Mesodermal cell (in vitro differentiated cells): ENCODE measurements around the gene SDR9C7.
"Not testable (repeated sequence)": the region's sequence is repeated elsewhere in the genome, so short reads cannot be mapped to it uniquely, and the experiment has no call there.

ENCODE experiments used
- H3K27ac ChIP-seq: 2 replicates; pipeline ENCODE4 v1.7.0; 2013; ENCODE audit warnings: mild to moderate bottlenecking, low read depth, low read length, moderate library complexity; ENCODE audit not compliant: severe bottlenecking
- H3K36me3 ChIP-seq: 2 replicates; pipeline ENCODE4 v1.7.1; 2013; ENCODE audit warnings: mild to moderate bottlenecking, low read length, moderate library complexity; ENCODE audit not compliant: control insufficient read depth, insufficient read depth
- H3K4me1 ChIP-seq: one replicate; pipeline ENCODE4 v1.7.1; 2013; ENCODE audit warnings: mild to moderate bottlenecking, low read length; ENCODE audit not compliant: insufficient read depth, control insufficient read depth, poor library complexity, severe bottlenecking
- H3K4me3 ChIP-seq: 2 replicates; pipeline ENCODE4 v1.7.0; 2013; ENCODE audit warnings: low read length, control low read depth, mild to moderate bottlenecking; ENCODE audit not compliant: insufficient read depth, poor library complexity, severe bottlenecking; ENCODE audit errors: extremely low read depth
- H3K9me3 ChIP-seq: 2 replicates; pipeline ENCODE4 v1.7.1; 2013; ENCODE audit warnings: mild to moderate bottlenecking, low read length, moderate library complexity; ENCODE audit not compliant: control insufficient read depth
- WGBS, 2 experiments: methylation state at CpG; one replicate each; pipeline ENCODE4 v1.1.5; 2013; ENCODE audit warnings: missing lambda C conversion rate in 2 of 2; ENCODE audit not compliant: insufficient coverage in 2 of 2; 5-methylcytosine and 5-hydroxymethylcytosine counted together

Gene SDR9C7

DNA sequence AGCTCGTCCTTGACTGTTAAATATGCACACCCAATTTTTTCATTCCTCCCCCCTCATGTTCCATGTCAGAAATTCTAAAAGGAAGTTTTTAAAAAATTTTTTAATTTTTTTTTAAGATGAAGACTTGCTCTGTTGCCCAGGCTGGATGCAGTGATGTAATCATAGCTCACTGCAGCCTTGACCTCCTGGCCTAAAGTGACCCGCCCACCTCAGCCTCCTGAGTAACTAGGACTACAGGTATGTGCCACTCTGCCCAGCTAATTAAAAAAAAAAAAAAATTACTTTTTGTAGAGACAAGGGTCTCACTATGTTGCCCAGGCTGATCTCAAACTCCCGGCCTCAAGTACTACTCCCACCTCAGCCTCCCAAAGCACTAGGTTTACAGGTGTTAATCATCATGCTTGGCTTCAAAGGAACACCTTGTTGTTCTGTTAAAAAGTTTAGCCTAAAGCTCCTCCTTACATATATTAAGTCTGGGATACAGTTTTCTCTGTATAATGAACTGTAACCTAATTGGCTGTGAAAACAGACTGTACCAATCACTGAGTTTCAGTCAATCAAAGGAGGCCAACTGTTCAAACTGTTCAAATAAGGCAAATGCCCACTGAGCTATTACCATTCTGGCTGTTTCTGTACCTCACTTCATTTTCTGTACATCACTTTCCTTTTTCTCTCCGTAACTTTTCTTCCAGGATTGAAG, 17.8 kb downstream of the SDR9C7 start:
- no peaks in the 10 kb centered on the region for H3K9me3 ChIP-seq
- WGBS, 2 experiments, result 90 to 94% methylated on average over 1 to 2 of the region's 4 CpGs
- H3K4me1 ChIP-seq, result no peaks in the 10 kb centered on the region
- H3K4me3 ChIP-seq, result no peak overlapping the region
- no peak overlapping the region for H3K27ac ChIP-seq
- no peaks in the 10 kb centered on the region for H3K36me3 ChIP-seq

DNA sequence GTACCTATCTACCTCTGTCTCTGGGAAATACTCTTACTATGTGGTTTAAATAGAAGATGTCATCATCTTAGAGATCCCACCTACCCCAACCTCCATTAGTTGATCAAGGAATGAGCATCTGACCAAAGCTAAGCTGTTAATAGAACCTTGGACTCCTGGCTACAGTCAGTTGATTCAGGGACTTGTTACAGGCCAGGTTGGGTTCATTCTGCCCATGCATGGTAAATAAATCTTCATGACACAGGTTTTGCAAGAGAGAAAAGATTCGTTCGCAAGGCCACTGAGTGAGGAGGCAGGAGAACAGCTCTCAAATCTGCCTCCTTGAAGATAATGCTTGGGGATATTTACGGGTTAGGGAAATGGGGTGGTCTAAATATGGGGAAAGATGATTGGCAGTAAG, 19.5 kb downstream of the SDR9C7 start:
- Histone ChIP-seq H3K4me1 (no peaks in the 10 kb centered on the region), H3K9me3 (peaks cover 8% of the 10 kb centered on the region), H3K4me3 (no peak overlapping the region), H3K27ac (no peak overlapping the region), H3K36me3 (no peaks in the 10 kb centered on the region)
- WGBS, 2 experiments, result 93% methylated on average over 2 to 3 of the region's 3 CpGs

DNA sequence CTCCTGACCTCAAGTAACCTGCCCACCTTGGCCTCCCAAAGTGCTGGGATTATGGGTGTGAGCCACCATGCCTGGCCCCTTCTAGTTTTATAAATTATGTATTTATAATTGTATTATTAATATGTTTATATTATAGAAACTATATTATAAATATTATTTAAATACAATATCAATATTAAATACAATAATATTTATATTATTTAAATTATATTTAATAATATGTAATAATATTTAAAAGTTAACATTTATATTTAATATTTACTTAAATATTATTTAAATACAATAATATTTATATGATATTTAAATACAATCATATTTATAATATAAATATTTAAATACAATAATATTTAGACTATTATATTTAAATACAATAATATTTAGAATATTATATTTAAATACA, 20.0 kb downstream of the SDR9C7 start:
- Histone ChIP-seq H3K27ac (no peak overlapping the region), H3K4me3 (no peak overlapping the region), H3K4me1 (no peaks in the 10 kb centered on the region)

DNA sequence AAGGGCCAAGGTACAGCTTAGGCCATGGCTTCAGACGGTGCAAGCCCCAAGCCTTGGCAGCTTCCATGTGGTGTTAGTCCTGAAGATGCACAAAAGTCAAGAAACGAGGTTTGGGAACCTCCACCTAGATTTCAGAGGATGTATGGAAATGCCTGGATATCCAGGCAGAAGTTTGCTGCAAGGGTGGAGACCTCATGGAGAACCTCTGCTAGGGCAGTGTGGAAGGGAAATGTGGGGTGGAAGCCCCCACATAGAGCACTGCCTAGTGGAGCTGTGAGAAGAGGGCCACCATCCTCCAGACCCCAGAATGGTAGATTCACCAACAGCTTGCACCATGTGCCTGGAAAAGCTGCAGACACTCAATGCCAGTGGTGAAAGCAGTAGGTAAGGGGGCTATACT, 24.8 kb downstream of the SDR9C7 start:
- H3K9me3 ChIP-seq, result peaks cover 17% of the 10 kb centered on the region
- H3K4me3 ChIP-seq, H3K4me1 ChIP-seq, H3K36me3 ChIP-seq, H3K27ac ChIP-seq: not testable (repeated sequence)
- 52 to 57% methylated on average over 1 to 2 of the region's 2 CpGs for WGBS, 2 experiments

More for the DNA sequence above, 20.0 kb downstream of the SDR9C7 start:
- Histone ChIP-seq H3K9me3 (peaks cover 13% of the 10 kb centered on the region), H3K36me3 (no peaks in the 10 kb centered on the region)

DNA sequence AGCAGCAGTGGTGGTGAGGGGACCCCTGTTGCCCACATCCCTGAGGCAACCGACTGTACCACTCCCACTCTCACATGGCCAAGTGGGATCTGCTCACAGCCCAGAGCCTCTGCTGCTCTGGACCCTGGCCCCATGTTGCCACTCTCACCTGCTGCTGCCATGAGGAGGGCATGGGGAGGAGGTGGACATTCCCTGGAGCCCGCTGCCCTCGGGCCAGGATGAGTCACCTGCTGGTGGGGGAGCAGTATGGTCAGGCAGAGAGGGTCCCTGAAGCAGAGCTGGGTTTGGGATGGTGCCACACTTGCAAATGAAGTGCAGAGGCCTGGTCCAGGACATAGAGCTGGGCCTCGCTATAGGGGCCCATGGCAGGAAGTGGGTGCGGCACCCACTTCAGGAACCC, 26.1 kb downstream of the SDR9C7 start:
- H3K36me3 ChIP-seq, result no peaks in the 10 kb centered on the region
- H3K27ac ChIP-seq, result no peak overlapping the region
- H3K9me3 ChIP-seq, result peaks cover 20% of the 10 kb centered on the region
- H3K4me1 ChIP-seq, result no peaks in the 10 kb centered on the region
- WGBS, 2 experiments, result 87 to 88% methylated on average over 4 to 5 of the region's 5 CpGs
- H3K4me3 ChIP-seq, result no peak overlapping the region

DNA sequence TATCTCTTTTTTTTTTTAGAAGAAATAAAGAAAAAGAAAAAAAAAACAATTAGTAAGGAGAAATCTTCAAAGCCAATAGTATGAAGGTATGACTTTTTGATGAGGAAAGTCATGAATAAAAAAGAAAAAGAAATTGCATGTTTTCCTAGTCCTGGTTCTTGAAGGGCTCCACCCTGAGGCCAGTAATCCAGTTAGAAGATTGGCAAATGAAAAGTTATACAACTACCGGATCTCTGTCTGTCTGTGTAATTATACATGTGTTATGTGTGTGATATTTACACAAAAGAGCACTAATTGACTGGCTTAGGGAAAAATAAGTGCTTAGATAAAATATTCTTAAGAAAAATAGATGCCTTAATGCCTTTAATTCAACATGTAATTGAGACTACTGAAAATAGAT, 28.4 kb downstream of the SDR9C7 start:
- WGBS, 2 experiments, result no CpG with 5 or more reads among the region's 1 CpG

DNA sequence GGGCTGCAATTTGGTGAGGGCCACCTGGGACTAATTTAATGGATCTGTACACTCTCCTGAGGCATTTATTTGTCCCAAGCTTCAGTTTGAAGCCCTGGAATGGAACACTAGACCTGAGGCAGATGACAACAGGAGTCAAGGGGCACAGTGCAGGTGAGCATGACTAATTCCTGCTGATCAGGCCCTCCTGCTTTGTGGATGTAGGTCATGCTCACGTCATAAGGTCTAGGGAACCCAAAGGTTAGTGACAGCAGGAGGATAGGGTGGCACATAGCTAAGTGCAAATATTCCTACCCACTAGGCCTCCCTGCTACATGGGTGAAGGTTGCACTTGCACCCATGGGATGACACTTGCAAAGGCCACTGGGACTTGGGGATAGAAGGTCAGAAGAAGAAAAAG, 30.8 kb downstream of the SDR9C7 start:
- peaks cover 8% of the 10 kb centered on the region for H3K9me3 ChIP-seq
- H3K36me3 ChIP-seq, result no peaks in the 10 kb centered on the region
- H3K4me3 ChIP-seq, result no peak overlapping the region
- WGBS, 2 experiments, result 20 to 80% methylated on average over 1 of the region's 1 CpG
- no peaks in the 10 kb centered on the region for H3K4me1 ChIP-seq
- H3K27ac ChIP-seq, result no peak overlapping the region

More for the DNA sequence above, 28.4 kb downstream of the SDR9C7 start:
- no peaks in the 10 kb centered on the region for H3K36me3 ChIP-seq
- no peaks in the 10 kb centered on the region for H3K4me1 ChIP-seq
- H3K4me3 ChIP-seq, result no peak overlapping the region
- H3K27ac ChIP-seq, result no peak overlapping the region
- peaks cover 23% of the 10 kb centered on the region for H3K9me3 ChIP-seq

DNA sequence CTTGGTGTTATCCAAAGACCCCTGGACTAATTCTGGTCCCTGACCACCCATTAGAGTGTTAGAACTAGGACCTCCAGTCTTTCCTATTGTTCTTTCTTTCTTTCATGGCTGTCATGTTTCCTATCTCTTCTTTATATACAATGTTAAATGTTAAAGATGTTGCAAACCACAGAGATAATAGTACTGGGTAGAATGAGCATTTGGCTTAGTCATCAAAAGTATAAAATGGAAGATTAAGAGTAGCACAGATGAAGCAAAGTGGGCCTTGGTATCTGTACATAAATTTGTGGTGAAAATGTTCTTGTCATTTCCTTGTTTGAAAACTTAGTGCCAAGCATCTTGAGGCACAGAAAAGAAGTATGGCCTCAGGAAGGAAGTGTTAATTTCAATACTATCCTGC, 32.9 kb downstream of the SDR9C7 start:
- not testable (repeated sequence) for H3K4me3 ChIP-seq, H3K27ac ChIP-seq, H3K9me3 ChIP-seq, H3K4me1 ChIP-seq, H3K36me3 ChIP-seq

DNA sequence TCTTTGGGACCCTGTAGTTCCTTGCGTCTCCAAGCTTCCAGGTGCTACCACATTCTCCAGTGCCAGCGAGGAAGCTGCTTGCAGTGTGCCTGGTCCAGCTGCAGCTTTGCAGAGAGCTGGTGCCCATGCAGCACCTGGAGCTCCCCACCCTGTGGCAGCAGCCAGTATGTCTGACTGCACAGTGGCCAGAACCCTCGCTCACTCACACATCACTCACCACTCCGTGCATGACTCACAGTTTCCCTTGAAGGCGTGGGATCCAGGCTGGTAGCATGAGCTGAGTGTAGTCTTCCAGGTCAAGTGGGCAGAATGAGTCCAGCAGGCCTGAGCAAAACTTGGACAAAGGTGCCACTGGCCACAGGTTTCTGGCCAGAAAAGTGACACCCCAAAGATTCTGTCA, 33.6 kb downstream of the SDR9C7 start:
- H3K9me3 ChIP-seq, result peaks cover 8% of the 10 kb centered on the region
- 75 to 77% methylated on average over 2 to 4 of the region's 5 CpGs for WGBS, 2 experiments
- no peak overlapping the region for H3K4me3 ChIP-seq
- H3K36me3 ChIP-seq, result no peaks in the 10 kb centered on the region
- H3K4me1 ChIP-seq, result no peaks in the 10 kb centered on the region
- H3K27ac ChIP-seq, result no peak overlapping the region

DNA sequence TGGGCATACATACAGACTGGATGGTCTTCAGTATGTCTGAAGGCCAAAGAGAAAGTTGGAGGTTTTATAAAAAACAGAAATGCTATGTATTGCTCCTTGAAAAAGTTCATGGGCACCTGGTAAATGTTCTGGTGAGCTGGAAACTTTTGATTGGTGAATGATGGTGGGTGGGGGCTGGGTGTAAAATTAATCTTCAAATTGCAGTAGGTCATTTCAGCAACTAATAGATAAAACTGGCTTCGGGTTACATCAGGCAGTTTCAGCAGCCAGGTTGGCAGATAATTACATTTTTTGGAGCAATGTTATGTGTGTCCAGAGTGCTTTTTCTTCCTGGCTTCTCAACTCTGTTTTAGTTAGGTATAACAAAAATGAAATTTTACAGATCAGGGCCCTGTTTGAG, 35.3 kb downstream of the SDR9C7 start:
- 100% methylated on average over 1 of the region's 1 CpG for WGBS, 2 experiments
- Histone ChIP-seq H3K4me3 (no peak overlapping the region), H3K9me3 (peaks cover 4% of the 10 kb centered on the region), H3K27ac (no peak overlapping the region), H3K36me3 (no peaks in the 10 kb centered on the region), H3K4me1 (no peaks in the 10 kb centered on the region)

DNA sequence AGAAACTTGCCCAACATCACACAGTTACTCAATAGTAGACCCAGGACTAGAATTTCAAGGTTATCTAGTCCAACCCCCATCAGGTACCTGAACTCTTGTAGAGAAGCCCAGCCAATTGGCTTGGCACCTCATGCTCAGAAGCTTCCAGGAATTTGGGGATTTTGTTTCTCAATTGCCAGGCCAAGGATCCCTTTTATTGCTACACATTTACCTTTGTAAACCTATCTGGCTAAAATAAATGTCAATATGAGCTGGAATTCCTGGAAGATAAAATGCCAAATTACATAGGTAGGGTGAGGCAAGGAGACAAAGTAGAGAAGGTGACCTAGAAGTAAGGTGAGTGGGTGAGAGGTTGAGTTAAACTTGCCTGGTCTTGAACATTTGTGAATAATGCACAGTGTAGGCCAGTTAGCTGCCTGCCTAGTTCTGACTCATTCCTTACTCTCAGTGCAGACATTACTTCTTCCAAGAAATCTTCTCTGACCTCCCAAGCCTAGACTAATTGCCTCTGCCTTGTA, 36.3 kb downstream of the SDR9C7 start:
- Histone ChIP-seq H3K27ac (no peak overlapping the region), H3K9me3 (peaks cover 1% of the 10 kb centered on the region), H3K4me3 (no peak overlapping the region), H3K36me3 (no peaks in the 10 kb centered on the region), H3K4me1 (no peaks in the 10 kb centered on the region)
